Measurements from ENCODE around the gene CTTNBP2NL.
"Not testable (repeated sequence)": the region's sequence is repeated elsewhere in the genome, so short reads cannot be mapped to it uniquely, and the experiment has no call there.

CTTNBP2NL gene

GRCh38 chr1:112448904-112449629 lies 53.1 kb downstream of the CTTNBP2NL start:
- no peak for TF ChIP-seq CTCF (IDR thresholded peaks at IDR 0.05; ENCODE audit: extremely low read depth, missing control alignments)
- DNase-seq (ENCODE audit: low spot score): no peak

GRCh38 chr1:112449630-112449983 lies 53.6 kb downstream of the CTTNBP2NL start:
- no peak for TF ChIP-seq CTCF (IDR thresholded peaks at IDR 0.05; ENCODE audit: extremely low read depth, missing control alignments)
- DNase-seq (ENCODE audit: low spot score): no peak

GRCh38 chr1:112450773-112451172 lies 54.8 kb downstream of the CTTNBP2NL start:
- no peak for TF ChIP-seq CTCF (IDR thresholded peaks at IDR 0.05; ENCODE audit: extremely low read depth, missing control alignments)
- no peak for DNase-seq (ENCODE audit: low spot score)

GRCh38 chr1:112451301-112451700 lies 55.3 kb downstream of the CTTNBP2NL start:
- DNase-seq (ENCODE audit: low spot score): not testable (repeated sequence)

GRCh38 chr1:112453876-112454275 lies 57.9 kb downstream of the CTTNBP2NL start:
- no peak for DNase-seq (ENCODE audit: low spot score)
- TF ChIP-seq CTCF (IDR thresholded peaks at IDR 0.05; ENCODE audit: extremely low read depth, missing control alignments): no peak

GRCh38 chr1:112454316-112454715 lies 58.3 kb downstream of the CTTNBP2NL start:
- DNase-seq (ENCODE audit: low spot score): no peak

GRCh38 chr1:112457241-112457640 lies 61.2 kb downstream of the CTTNBP2NL start:
- no peak for DNase-seq (ENCODE audit: low spot score)
- TF ChIP-seq CTCF (IDR thresholded peaks at IDR 0.05; ENCODE audit: extremely low read depth, missing control alignments): no peak

More at GRCh38 chr1:112454316-112454715, 58.3 kb downstream of the CTTNBP2NL start:
- TF ChIP-seq CTCF (IDR thresholded peaks at IDR 0.05; ENCODE audit: extremely low read depth, missing control alignments): no peak

GRCh38 chr1:112457955-112458354 lies 61.9 kb downstream of the CTTNBP2NL start:
- TF ChIP-seq CTCF (IDR thresholded peaks at IDR 0.05; ENCODE audit: extremely low read depth, missing control alignments): no peak

More at GRCh38 chr1:112457955-112458354, 61.9 kb downstream of the CTTNBP2NL start:
- no peak for DNase-seq (ENCODE audit: low spot score)
